ENCODE measurements around the gene FARS2. TPM values are rescaled to one million over a fixed set of nuclear protein-coding genes. Genes with fewer than 3 reads are reported as not detected.

FARS2 gene
- total and polyA plus RNA-seq, 9 of the 15 experiments (the other 6 are each of a cell fraction or from before 2014, with no cell fraction given), result 16.5 to 62.2 (median 27.0) TPM

DNA sequence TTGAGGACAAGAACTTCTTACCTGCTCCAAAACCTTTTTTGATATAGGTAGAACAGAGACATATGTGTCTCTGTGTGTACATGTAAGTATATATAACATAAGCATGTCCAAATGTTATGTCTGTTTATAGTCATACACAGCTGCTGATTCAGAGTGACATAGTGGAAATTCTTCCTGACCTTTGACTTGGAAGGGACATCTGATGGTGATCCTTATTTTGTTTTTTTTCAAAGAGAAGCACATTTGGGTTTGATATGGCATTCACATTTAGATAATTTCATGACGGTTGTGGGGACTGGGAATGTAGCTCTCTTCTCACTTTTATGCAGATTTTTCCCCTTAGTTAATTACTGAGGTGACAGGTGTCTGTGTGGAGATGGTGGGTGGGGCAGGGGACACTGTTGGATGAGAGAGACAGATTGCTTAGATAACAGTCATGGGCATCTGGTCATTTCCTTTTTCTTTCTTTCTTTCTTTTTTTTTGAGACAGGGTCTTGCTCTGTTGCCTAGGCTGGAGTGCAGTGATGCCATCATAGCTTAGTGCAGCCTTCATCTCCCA is 39.0 kb downstream of the FARS2 start:
- 0% methylated on average over 1 of the region's 1 CpG for WGBS (ENCODE audit: insufficient coverage, low coverage, missing lambda C conversion rate)
- H3K4me3 ChIP-seq, result no peak overlapping the region
- peaks cover 50% of the 10 kb centered on the region for H3K79me2 ChIP-seq (ENCODE audit: control insufficient read depth, insufficient read depth, low read length)
- FAIRE-seq (no peak), DNase-seq (ENCODE audit: extremely low read depth in 1 of 4, low spot score in 3 of 4) (peak in 1 of 4 experiments; percentile 29), ATAC-seq (no peak)
- no peak overlapping the region for H3K27ac ChIP-seq (ENCODE audit: extremely low read depth, low read depth, low read length)
- H3K9ac ChIP-seq (ENCODE audit: insufficient read depth in 1 of 2, low read depth in 2 of 2, low read length in 2 of 2), result peak overlapping the region in 1 of 2 experiments; percentile 16; a peak in 1 of 4 replicates
- H4K20me1 ChIP-seq (replicated peaks; ENCODE audit: control insufficient read depth, insufficient read depth, low read length), result no peaks in the 10 kb centered on the region
- no peaks in the 10 kb centered on the region for H3K36me3 ChIP-seq (ENCODE audit: control insufficient read depth, insufficient read depth, low read length)
- H3K9me3 ChIP-seq (replicated peaks; ENCODE audit: control insufficient read depth, insufficient read depth, low read depth, low read length), result no peaks in the 10 kb centered on the region
- H2AFZ ChIP-seq (ENCODE audit: low read depth, low read length), result no peak overlapping the region
- ChIA-PET CTCF (ENCODE audit: low intra/inter-chr PET ratio) (no interaction called here), POLR2A (interaction anchor here (1.3 to 1.4 kb wide), 2 partner anchors 20 to 30 kb away, joined by 3 read pairs; no protein-coding TSS in a partner anchor)
- peak overlapping the region; percentile 16; the same call in 1 of the 2 replicates for H3K4me2 ChIP-seq (ENCODE audit: insufficient read depth, low read length)
- peaks cover 22 to 41% of the 10 kb centered on the region in 2 experiments; a peak in 4 of 5 replicates for H3K4me1 ChIP-seq (replicated peaks in 1 of 2; ENCODE audit: control insufficient read depth in 2 of 2, insufficient read depth in 2 of 2, low read length in 2 of 2)
- H3K27me3 ChIP-seq (ENCODE audit: control insufficient read depth in 2 of 2, insufficient read depth in 2 of 2, low read length in 2 of 2), result no peaks in the 10 kb centered on the region
- intact Hi-C loops (cut with micrococcal nuclease) (loop anchor here (5.0 kb wide), 1 partner anchor 38 kb away; the partner anchor contains the start of genes FARS2 and LYRM4), in situ Hi-C loops (cut with MboI) (no loop called here)
- peaks cover 3% of the 10 kb centered on the region for H3K9me1 ChIP-seq (ENCODE audit: control insufficient read depth, insufficient read depth, low read length)
- no TSS peak for BruUV-seq (replicated peaks)
- TF ChIP-seq ETV5 (CRISPR knock-in tag; IDR thresholded peaks at IDR 0.05; ENCODE audit: low read depth), result no peak
- TF ChIP-seq STAT5B (CRISPR knock-in tag; IDR thresholded peaks at IDR 0.05), result no peak
- TF ChIP-seq ZNF778 (CRISPR knock-in tag; IDR thresholded peaks at IDR 0.05), result no peak
- 0 out of 2 replicates have a peak, but pooled peaks have one; percentile 63 for TF ChIP-seq FOSL1 (tag; conservative IDR thresholded peaks at IDR 0.05)
- peak; percentile 15; the same call in 1 of the 2 replicates for TF ChIP-seq PYGO2 (tag; IDR thresholded peaks at IDR 0.05)
- TF ChIP-seq TAF1 (IDR thresholded peaks at IDR 0.05; ENCODE audit: control insufficient read depth, extremely low read depth, insufficient read depth, low read length, severe bottlenecking), result no peak
- peak; percentile 32; the same call in 1 of the 2 replicates for TF ChIP-seq ZNF316 (IDR thresholded peaks at IDR 0.05)
- no peak for TF ChIP-seq FOXK2 (conservative IDR thresholded peaks at IDR 0.05 in 1 of 2, IDR thresholded peaks at IDR 0.05 in 1 of 2; ENCODE audit: low read depth in 2 of 2)
- no peak for TF ChIP-seq RBBP5 (IDR thresholded peaks at IDR 0.05; ENCODE audit: borderline replicate concordance, insufficient read depth, low read length, poor library complexity, severe bottlenecking)
- no peak for TF ChIP-seq HMGXB4 (CRISPR knock-in tag; IDR thresholded peaks at IDR 0.05)
- peak; percentile 63 for TF ChIP-seq CTBP1 (IDR thresholded peaks at IDR 0.05; ENCODE audit: borderline replicate concordance)
- TF ChIP-seq KAT7 (CRISPR knock-in tag; IDR thresholded peaks at IDR 0.05; ENCODE audit: borderline replicate concordance), result no peak
- peak; percentile 49; the same call in 1 of the 2 replicates for TF ChIP-seq FOXM1 (IDR thresholded peaks at IDR 0.05; ENCODE audit: low read depth)
- TF ChIP-seq FOXM1 (CRISPR knock-in tag; IDR thresholded peaks at IDR 0.05; ENCODE audit: low read depth), result no peak
- no peak for TF ChIP-seq MYNN (IDR thresholded peaks at IDR 0.05)
- no peak for TF ChIP-seq MYNN (CRISPR knock-in tag; IDR thresholded peaks at IDR 0.05)
- no peak for TF ChIP-seq HMG20A (CRISPR knock-in tag; conservative IDR thresholded peaks at IDR 0.05)
- TF ChIP-seq SRSF3 (IDR thresholded peaks at IDR 0.05; ENCODE audit: insufficient read depth, low read length), result no peak
- no peak for TF ChIP-seq KAT2B (IDR thresholded peaks at IDR 0.05; ENCODE audit: low read depth, low read length)
- no peak for TF ChIP-seq ZNF444 (CRISPR knock-in tag; IDR thresholded peaks at IDR 0.05)
- TF ChIP-seq NUFIP1 (IDR thresholded peaks at IDR 0.05; ENCODE audit: partially characterized antibody), result no peak
- no peak for TF ChIP-seq KDM5B (IDR thresholded peaks at IDR 0.05; ENCODE audit: insufficient replicate concordance, low read depth, low read length)
- no peak for TF ChIP-seq ZC3H11A (IDR thresholded peaks at IDR 0.05; ENCODE audit: low read depth, low read length)
- TF ChIP-seq SMARCE1 (IDR thresholded peaks at IDR 0.05), result 0 out of 2 replicates have a peak, but pooled peaks have one; percentile 37
